Liver (tissue), 9 donors: ENCODE measurements around the gene ATP13A2. TPM values are rescaled to one million over a fixed set of nuclear protein-coding genes. Genes with fewer than 3 reads are reported as not detected.

Experiments
- DNase-seq: peaks from one replicate; pipeline ENCODE4 v3.0.0-alpha.2; 2017; ENCODE audit warnings: low spot score
- H3K27ac ChIP-seq, 2 donors: one replicate each; pipeline ENCODE4 v1.7.0; 2013; ENCODE audit warnings: inconsistent platforms in 2 of 2, low read length in 2 of 2, control low read depth in 1 of 2, low read depth in 1 of 2, mild to moderate bottlenecking in 1 of 2
- H3K27me3 ChIP-seq, 4 donors: one replicate each; pipeline versions ENCODE4 v1.6.1 to v1.7.0; 2013; ENCODE audit warnings: low read length in 3 of 4, inconsistent platforms in 1 of 4, mild to moderate bottlenecking in 1 of 4, moderate library complexity in 1 of 4; ENCODE audit not compliant: control insufficient read depth in 4 of 4, insufficient read depth in 4 of 4
- H3K36me3 ChIP-seq, 4 donors: one replicate each; pipeline versions ENCODE4 v1.6.1 to v1.7.0; 2013; ENCODE audit warnings: low read length in 3 of 4, mild to moderate bottlenecking in 3 of 4, low read depth in 1 of 4, moderate library complexity in 1 of 4; ENCODE audit not compliant: control insufficient read depth in 4 of 4, insufficient read depth in 3 of 4
- H3K4me1 ChIP-seq, 4 donors: one replicate each; pipeline versions ENCODE4 v1.6.1 to v1.7.0; 2013; ENCODE audit warnings: low read length in 3 of 4, mild to moderate bottlenecking in 3 of 4, moderate library complexity in 1 of 4; ENCODE audit not compliant: control insufficient read depth in 4 of 4, insufficient read depth in 4 of 4
- H3K4me3 ChIP-seq, 3 donors: one replicate each; pipeline versions ENCODE4 v1.6.1 to v1.7.0; 2013; ENCODE audit warnings: low read length in 3 of 3, control low read depth in 1 of 3, low read depth in 1 of 3, mild to moderate bottlenecking in 1 of 3
- H3K9ac ChIP-seq, 2 donors: one replicate each; pipeline ENCODE4 v1.7.0; 2013; ENCODE audit warnings: low read length in 2 of 2, mild to moderate bottlenecking in 2 of 2, moderate library complexity in 2 of 2, control low read depth in 1 of 2, low read depth in 1 of 2
- H3K9me3 ChIP-seq, 4 donors: one replicate each; pipeline versions ENCODE4 v1.6.1 to v1.7.0; 2013; ENCODE audit warnings: low read length in 3 of 4; ENCODE audit not compliant: control insufficient read depth in 4 of 4
- EGR1 ChIP-seq, 2 donors: IDR thresholded peaks; 2 replicates each; pipeline ENCODE4 v1.6.1; 2016 to 2018; ENCODE audit warnings: antibody characterized with exemption in 2 of 2, low read depth in 2 of 2
- FOXA1 ChIP-seq: IDR thresholded peaks from 2 replicates; pipeline ENCODE4 v1.6.1; 2016; ENCODE audit warnings: antibody characterized with exemption
- FOXA2 ChIP-seq: IDR thresholded peaks from 2 replicates; pipeline ENCODE4 v1.6.1; 2016; ENCODE audit warnings: antibody characterized with exemption
- GABPA ChIP-seq, 2 donors: IDR thresholded peaks in 1 of 2; conservative IDR thresholded peaks in 1 of 2; 2 replicates each; pipeline ENCODE4 v1.6.1; 2016; ENCODE audit warnings: antibody characterized with exemption in 2 of 2, mild to moderate bottlenecking in 1 of 2, moderate library complexity in 1 of 2
- HNF4A ChIP-seq, 2 donors: conservative IDR thresholded peaks; 2 replicates each; pipeline ENCODE4 v1.6.1; 2016; ENCODE audit warnings: antibody characterized with exemption in 2 of 2, mild to moderate bottlenecking in 2 of 2
- JUND ChIP-seq, 2 donors: IDR thresholded peaks; 2 replicates each; pipeline ENCODE4 v1.6.1; 2016; ENCODE audit warnings: antibody characterized with exemption in 2 of 2
- MAX ChIP-seq: IDR thresholded peaks from 2 replicates; pipeline ENCODE4 v1.6.1; 2016; ENCODE audit warnings: antibody characterized with exemption
- NR2F2 ChIP-seq: IDR thresholded peaks from 2 replicates; pipeline ENCODE4 v1.6.1; 2016; ENCODE audit warnings: antibody characterized with exemption
- RAD21 ChIP-seq, 2 donors: IDR thresholded peaks; 2 replicates each; pipeline ENCODE4 v1.6.1; 2016; ENCODE audit warnings: antibody characterized with exemption in 2 of 2, mild to moderate bottlenecking in 2 of 2
- REST ChIP-seq: IDR thresholded peaks from 2 replicates; pipeline ENCODE4 v1.6.1; 2016; ENCODE audit warnings: antibody characterized with exemption, mild to moderate bottlenecking
- RXRA ChIP-seq, 2 donors: IDR thresholded peaks; 2 replicates each; pipeline ENCODE4 v1.6.1; 2017 to 2018; ENCODE audit warnings: antibody characterized with exemption in 2 of 2, mild to moderate bottlenecking in 1 of 2
- SP1 ChIP-seq: IDR thresholded peaks from 2 replicates; pipeline ENCODE4 v1.6.1; 2018; ENCODE audit warnings: antibody characterized with exemption, mild to moderate bottlenecking
- TAF1 ChIP-seq: conservative IDR thresholded peaks from 2 replicates; pipeline ENCODE4 v1.6.1; 2016; ENCODE audit warnings: antibody characterized with exemption, mild to moderate bottlenecking
- YY1 ChIP-seq: IDR thresholded peaks from 2 replicates; pipeline ENCODE4 v1.6.1; 2016; ENCODE audit warnings: antibody characterized with exemption, mild to moderate bottlenecking
- ZBTB33 ChIP-seq: IDR thresholded peaks from 2 replicates; pipeline ENCODE4 v1.6.1; 2016; ENCODE audit warnings: antibody characterized with exemption
- WGBS: extraction: QIAGEN DNeasy Blood & Tissue Kit; methylation state at CpG from one replicate; pipeline ENCODE4 v1.1.7; 2013; 5-methylcytosine and 5-hydroxymethylcytosine counted together
- polyA plus RNA-seq, 2 donors: library from polyadenylated mRNA; stranded (reverse) in 1 of 2; unstranded in 1 of 2; fragments of 200-250 nt in 1 of 2; fragments of >200 nt in 1 of 2; fragmentation: Nextera tagmentation in 1 of 2; extraction: Ambion mirVana in 1 of 2; gene quantifications; one replicate each; pipeline versions ENCODE4 v1.2.1 to v1.2.3, GENCODE V29; 2013 to 2015
- total RNA-seq, 2 donors: library from RNA; depleted of rRNA; stranded (reverse); fragments of >200 nt; gene quantifications; one replicate each; pipeline ENCODE4 v1.2.3, GENCODE V29; 2014
- TF ChIP-seq, protein P1 (sequence below): IDR thresholded peaks from 2 replicates; pipeline ENCODE4 v1.6.1; 2016; ENCODE audit warnings: antibody characterized with exemption
- TF ChIP-seq, protein P2 (sequence below): fragments of 150-350 bp; IDR thresholded peaks from 2 replicates; pipeline ENCODE4 v1.5.1; 2017; ENCODE audit warnings: improper control_type of control experiment, low read depth, low read length; ENCODE audit not compliant: missing input control
- donor health status: healthy.
- donor health status: healthy.
- donor health status: healthy.
- donor health status: healthy.
- donor health status: healthy.

ATP13A2 gene
- total and polyA plus RNA-seq, 4 donors = 2.4 to 12.2 (median 8.1) TPM

DNA sequence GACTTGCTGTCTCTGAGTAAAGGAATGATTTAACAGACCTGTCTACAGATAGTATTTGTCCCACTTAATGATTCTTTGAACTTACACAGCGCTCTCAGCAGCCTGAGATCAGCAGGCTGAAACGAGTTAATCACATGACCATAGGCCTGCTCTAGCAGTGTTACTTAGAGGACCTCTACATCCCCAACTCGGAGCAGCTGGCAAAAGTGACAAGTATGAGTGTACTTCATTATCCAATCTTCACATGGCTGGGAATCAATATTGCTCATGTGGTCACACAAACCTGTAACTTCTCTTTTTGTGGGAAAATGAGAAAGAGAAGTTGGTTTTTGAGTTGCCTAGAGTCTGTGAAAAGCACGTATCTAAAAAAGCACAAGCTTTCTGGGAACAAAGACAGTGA is 11.4 kb upstream of the ATP13A2 start (continued):
- no peak for TF ChIP-seq ZBTB33
- no peak for TF ChIP-seq EGR1 (IDR thresholded peaks at IDR 0.05; ENCODE audit: low read depth in 2 of 2)

GRCh38 chr1:17021896-17022295 is 10.2 kb upstream of the ATP13A2 start:
- no peak for DNase-seq
- no peak overlapping the region for H3K9ac ChIP-seq
- peaks cover 20 to 90% (median 67%) of the 10 kb centered on the region in 4 donors for H3K36me3 ChIP-seq
- H3K4me1 ChIP-seq = no peaks in the 10 kb centered on the region
- H3K9me3 ChIP-seq = no peaks in the 10 kb centered on the region
- H3K4me3 ChIP-seq = no peak overlapping the region
- 92% methylated on average over 10 of the region's 10 CpGs for WGBS
- no peak overlapping the region for H3K27ac ChIP-seq
- TF ChIP-seq TAF1 = no peak
- TF ChIP-seq HNF4A (conservative IDR thresholded peaks at IDR 0.05) = no peak
- TF ChIP-seq JUND (IDR thresholded peaks at IDR 0.05) = no peak
- TF ChIP-seq NR2F2 = no peak
- TF ChIP-seq MAX = no peak
- no peak for TF ChIP-seq EGR1 (IDR thresholded peaks at IDR 0.05; ENCODE audit: low read depth in 2 of 2)
- TF ChIP-seq FOXA1 = no peak
- no peak for TF ChIP-seq RXRA (IDR thresholded peaks at IDR 0.05)
- TF ChIP-seq FOXA2 = no peak
- no peak for TF ChIP-seq ZBTB33
- TF ChIP-seq, protein P1, sequence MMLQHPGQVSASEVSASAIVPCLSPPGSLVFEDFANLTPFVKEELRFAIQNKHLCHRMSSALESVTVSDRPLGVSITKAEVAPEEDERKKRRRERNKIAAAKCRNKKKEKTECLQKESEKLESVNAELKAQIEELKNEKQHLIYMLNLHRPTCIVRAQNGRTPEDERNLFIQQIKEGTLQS = no peak
- no peak for TF ChIP-seq GABPA (IDR thresholded peaks at IDR 0.05 in 1 of 2, conservative IDR thresholded peaks at IDR 0.05 in 1 of 2)
- no peak for TF ChIP-seq YY1
- TF ChIP-seq, protein P2, sequence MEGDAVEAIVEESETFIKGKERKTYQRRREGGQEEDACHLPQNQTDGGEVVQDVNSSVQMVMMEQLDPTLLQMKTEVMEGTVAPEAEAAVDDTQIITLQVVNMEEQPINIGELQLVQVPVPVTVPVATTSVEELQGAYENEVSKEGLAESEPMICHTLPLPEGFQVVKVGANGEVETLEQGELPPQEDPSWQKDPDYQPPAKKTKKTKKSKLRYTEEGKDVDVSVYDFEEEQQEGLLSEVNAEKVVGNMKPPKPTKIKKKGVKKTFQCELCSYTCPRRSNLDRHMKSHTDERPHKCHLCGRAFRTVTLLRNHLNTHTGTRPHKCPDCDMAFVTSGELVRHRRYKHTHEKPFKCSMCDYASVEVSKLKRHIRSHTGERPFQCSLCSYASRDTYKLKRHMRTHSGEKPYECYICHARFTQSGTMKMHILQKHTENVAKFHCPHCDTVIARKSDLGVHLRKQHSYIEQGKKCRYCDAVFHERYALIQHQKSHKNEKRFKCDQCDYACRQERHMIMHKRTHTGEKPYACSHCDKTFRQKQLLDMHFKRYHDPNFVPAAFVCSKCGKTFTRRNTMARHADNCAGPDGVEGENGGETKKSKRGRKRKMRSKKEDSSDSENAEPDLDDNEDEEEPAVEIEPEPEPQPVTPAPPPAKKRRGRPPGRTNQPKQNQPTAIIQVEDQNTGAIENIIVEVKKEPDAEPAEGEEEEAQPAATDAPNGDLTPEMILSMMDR = no peak
- TF ChIP-seq RAD21 (IDR thresholded peaks at IDR 0.05) = no peak
- TF ChIP-seq REST = no peak
- no peak for TF ChIP-seq SP1
- no peaks in the 10 kb centered on the region for H3K27me3 ChIP-seq
